ENCODE results near the gene MACROH2A1. TPM values are rescaled to one million over a fixed set of nuclear protein-coding genes. Genes with fewer than 3 reads are reported as not detected.

MACROH2A1 gene
- total RNA-seq, 2 donors from 2014 or later: 124 to 141 TPM

Other genes starting within 250 kb of the MACROH2A1 start
- under 1 TPM in 1 of 2 donors, not detected in 1; 0.16 TPM for gene DCANP1, start 48.1 kb upstream of the MACROH2A1 start, total RNA-seq
- under 1 TPM in 1 of 2 donors, not detected in 1; 0.13 TPM for gene TIFAB, start 53.1 kb upstream of the MACROH2A1 start, total RNA-seq
- not detected for gene NEUROG1, start 136.7 kb upstream of the MACROH2A1 start, total RNA-seq
- not detected for gene CXCL14, start 179.8 kb upstream of the MACROH2A1 start, total RNA-seq